GM18951 (cell line): ENCODE data around the gene TBXAS1.

Experiments used
- POLR2A ChIP-seq: IDR thresholded peaks from 4 replicates; pipeline ENCODE4 v1.6.1; 2011; ENCODE audit warnings: mild to moderate bottlenecking; ENCODE audit not compliant: insufficient read length, insufficient read depth; ENCODE audit errors: extremely low read depth
- in situ Hi-C: fragments of 300-500 bp; cut with MboI; formaldehyde crosslinking; loops from one replicate; pipeline ENCODE4 v1.12.0; 2022; ENCODE audit warnings: low sequenced_read_pairs, mixed read lengths, inconsistent platforms; ENCODE audit not compliant: unreplicated experiment

Gene TBXAS1

DNA sequence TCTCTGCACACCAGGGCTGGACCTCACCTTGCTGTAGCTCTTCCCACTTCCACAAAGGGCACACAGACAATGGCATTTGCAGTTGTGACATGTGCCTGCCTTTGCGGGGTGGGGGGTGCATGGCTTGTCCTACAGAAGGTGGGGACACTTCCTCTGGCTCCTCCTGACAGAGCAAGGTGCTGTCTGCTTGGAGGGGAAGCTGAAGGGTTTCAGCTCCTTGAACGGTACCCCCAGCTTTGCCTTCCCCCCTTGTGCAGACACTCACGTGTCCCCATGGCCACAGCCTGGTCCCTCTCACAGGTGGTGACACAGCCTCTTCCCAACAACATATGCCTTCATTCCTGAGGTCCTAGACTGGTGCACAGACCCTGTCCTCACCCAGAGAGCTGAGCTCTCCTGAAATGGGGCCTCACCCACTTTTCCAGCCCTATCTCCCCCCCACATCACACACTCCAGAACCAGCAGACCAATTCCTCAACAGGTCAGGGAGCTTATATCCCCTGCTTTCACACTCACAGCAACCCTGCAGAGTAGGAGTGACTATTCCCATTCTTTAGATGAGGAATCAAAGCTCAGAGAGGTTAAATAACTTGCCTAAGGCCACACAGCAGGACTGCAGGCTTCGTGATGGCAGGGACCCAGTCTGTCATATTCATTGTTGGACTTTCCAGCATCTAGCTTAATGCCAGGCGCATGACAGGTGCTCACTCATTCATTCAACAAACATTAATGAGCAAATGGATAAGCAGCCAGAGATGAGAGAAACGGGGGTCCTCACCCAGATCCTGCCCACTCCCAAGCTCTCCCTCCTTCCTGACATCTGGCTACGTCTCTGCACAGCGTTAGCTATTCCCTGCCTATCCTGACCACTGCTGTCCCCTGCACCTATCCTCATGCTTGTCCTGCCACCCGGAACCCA lies 189.3 kb downstream of the TBXAS1 start:
- in situ Hi-C loops = no loop called here
- TF ChIP-seq POLR2A = no peak

DNA sequence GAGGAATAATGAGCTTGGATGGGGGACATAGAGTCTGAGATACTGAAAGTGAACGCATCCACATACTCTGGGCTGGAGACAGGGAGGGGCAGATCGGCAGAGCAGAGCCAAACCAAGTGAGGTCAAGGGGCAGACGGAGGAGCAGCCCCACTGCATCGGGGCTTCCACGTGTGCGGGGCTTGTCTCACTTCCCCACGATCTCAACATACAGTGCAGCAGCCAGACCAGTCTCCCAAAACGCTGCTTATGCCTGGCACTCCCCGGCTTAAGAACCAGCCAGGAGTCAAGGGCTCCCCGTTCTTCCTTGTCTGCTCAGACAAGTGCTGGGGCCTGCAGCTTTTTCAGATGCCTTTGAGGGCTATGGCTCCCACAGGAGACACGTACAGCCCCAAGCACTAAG lies 190.1 kb downstream of the TBXAS1 start:
- no peak for TF ChIP-seq POLR2A
- in situ Hi-C loops = no loop called here

DNA sequence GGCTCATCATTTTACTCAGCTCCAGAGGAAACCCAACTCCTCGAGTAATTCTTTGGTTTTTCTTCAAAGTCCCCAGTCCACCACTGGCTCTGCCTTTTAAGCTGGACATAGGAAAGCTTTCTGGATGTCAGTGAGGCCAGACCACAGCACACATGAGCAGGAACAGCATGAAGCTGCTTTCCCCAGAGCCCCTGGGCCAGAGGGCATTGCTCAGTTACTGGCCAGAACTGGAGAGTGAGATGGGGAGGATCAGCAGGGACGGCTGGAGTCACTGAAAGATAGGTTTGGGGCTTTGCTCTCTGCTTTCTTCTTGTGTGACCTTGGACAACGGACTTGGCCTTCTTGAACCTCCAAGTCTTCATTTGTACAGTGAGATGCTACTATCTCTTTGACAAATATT lies 190.5 kb downstream of the TBXAS1 start:
- no peak for TF ChIP-seq POLR2A
- in situ Hi-C loops = no loop called here

DNA sequence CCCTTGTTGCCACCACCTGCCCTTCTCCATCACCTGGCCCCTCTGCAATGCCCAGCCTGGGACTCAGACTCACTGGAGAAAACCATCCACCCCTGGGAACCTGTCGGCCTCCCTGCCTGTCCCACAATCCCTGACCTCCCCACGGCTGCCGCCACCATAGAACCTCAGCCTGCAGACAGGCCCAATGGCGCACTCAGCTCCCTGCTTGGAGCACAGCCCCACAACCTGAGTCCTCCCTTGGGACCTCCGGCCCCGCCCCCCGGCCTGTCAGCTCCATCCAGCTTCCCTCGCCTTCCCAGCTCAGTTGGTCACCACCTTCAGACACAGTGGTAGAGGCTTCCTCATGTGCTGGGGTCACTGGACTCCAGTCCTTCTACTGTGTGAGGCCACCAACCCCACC lies 192.5 kb downstream of the TBXAS1 start:
- in situ Hi-C loops = no loop called here
- no peak for TF ChIP-seq POLR2A

DNA sequence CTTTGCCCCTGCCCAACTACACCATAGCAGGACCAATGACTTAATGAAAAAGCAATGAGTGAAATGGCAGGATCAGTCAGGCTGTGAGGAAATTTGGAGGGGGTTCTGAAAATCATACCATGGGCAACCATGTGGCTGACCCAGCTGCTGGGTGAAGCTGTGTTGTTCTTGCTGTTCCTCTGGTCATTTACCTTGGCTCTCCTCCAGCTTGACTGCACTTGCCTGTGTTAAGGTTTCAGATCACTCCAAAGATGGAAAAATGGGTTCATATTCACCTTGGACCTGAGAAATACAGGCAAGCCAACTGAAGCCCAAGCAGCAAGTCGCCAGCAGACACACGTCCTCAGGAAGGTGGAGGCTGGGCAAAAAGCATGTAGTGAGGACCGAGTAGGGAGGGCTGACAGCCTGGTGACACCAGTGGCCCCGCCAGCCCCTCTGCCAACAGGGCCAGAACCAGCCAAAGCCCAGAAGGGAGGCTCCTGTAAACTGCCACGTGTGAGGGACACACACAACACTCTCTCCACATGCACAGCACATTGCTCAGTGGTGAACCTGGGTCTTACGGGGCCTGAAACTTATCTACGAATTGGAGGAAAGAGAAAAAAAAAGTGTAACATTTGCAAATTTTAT lies 193.6 kb downstream of the TBXAS1 start:
- no peak for TF ChIP-seq POLR2A
- in situ Hi-C loops = no loop called here

DNA sequence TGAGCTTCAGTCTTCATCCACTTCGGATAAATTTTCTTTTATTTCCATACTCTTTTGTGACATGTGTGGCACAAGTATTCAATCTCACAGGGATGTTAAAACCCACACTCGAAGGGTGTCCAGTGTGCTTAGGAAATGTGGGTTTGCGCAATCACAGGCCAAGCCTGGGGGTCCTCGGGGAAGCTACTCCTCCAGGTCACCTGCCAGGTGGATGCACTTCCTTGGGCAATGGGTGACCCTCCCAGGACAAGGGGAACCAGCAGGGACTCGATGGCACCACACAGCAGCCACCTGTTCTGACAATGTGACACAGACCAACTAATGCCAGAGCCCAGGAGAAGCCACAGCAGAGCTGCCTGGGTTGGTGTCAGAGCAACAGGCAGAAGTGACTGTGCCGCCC lies 194.7 kb downstream of the TBXAS1 start:
- no peak for TF ChIP-seq POLR2A
- in situ Hi-C loops = no loop called here

DNA sequence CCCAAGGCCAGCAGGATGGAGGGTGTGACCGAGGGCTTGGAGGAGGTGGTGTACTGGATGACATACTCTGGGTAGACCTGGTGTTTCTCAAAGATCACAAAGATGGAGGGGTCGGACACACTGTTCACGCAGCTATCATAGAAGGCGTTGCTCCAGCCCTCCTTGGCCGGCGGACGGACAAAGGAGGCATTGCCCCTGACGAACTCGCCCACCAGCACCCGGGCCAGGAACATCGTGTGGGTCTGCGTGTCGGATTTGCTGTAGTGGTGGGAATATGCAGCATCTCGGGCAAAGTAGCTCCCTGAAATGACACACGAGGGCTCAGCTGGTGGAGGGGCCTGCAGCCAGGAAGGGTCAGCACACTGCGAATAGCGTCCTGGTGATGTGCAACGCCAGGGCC lies 195.5 kb downstream of the TBXAS1 start:
- in situ Hi-C loops = no loop called here

DNA sequence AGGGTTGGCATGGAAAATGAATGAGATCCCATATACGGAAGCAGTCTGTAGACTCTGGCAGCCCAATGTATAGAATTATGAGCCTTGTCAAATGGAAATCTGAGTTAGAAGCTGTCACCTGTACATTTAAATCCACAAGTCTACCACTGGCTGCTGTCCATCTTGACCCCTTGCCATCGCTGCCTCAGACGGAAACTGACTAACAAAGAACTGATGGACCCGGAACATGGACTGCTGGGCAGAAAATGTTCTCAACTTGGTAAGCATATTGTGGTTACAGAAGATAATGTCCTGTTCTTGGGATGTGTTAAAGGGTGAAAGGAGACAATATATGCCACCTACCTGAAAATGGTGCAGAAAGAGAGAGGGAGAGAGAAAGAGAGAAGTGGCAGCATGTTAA lies 196.2 kb downstream of the TBXAS1 start:
- in situ Hi-C loops = no loop called here

More for the DNA sequence above, 195.5 kb downstream of the TBXAS1 start:
- TF ChIP-seq POLR2A = no peak

DNA sequence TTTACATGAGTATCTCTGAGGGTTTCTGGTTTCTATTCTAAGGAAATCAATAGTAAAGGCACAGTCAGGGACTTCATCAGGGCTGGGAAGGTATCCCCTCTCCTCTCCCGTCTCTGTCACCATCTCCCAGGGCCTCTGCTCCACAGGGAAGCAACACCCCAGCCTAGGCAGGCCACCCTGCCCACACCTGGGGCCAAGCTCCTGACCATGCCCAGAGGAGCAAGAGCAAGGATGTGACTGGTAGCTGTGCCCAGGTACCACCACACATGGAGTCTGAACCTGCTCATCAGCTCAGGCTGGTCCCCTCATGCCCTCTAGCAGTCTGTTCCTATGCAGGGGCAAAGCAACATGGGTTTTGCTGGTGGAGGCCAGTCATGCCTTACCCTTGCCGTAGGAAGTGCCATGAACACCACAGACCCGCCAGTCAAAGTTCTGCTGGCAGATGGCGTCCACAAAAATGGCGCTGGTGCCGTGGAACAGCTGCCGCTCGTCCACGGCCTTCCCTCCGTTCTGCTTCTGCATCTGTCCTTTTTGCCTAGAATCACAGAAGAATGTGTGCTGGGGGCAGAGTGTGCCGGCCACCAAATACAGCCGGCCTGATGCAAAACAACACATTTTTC lies 196.9 kb downstream of the TBXAS1 start:
- no peak for TF ChIP-seq POLR2A
- in situ Hi-C loops = no loop called here

More for the DNA sequence above, 196.2 kb downstream of the TBXAS1 start:
- TF ChIP-seq POLR2A = no peak

DNA sequence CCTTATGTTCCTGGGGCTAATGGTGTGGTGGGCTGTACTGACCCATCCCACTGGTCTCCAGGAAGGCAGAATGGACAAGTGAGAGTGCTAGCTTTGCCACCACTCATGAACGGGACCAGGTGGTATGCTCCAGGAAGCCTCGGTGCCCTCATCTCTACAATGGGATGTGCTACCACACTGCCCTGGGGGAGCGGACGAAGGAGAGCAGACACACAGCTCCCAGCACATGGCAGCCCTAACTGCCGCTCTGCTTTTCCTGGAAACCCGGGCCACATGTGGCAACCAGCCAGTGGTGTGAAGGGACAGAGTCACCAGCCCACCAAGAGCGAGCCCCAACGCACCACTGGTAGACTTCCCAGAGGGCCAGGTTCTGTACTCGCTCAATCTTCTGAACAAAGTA lies 197.9 kb downstream of the TBXAS1 start:
- no peak for TF ChIP-seq POLR2A
- in situ Hi-C loops = no loop called here

DNA sequence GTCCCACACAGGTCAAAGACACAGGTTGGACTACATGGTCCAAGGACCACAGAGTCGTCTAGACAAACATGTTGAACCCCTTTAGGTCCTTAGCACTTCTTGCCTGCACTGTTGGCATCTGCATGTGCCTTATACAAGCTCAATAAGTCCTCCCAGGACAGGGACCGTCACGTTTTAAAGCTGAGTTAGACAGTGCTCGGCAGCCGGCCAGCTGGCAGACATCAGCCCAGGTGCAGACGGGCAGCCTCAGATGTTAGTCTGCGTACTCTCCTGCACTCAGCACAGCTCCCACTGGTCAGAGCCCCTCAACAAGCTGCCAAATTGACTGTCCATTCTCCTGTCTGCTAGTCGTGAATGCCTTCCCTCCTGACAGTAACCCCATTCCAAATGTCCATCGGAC lies 198.8 kb downstream of the TBXAS1 start:
- TF ChIP-seq POLR2A = no peak
- in situ Hi-C loops = no loop called here

DNA sequence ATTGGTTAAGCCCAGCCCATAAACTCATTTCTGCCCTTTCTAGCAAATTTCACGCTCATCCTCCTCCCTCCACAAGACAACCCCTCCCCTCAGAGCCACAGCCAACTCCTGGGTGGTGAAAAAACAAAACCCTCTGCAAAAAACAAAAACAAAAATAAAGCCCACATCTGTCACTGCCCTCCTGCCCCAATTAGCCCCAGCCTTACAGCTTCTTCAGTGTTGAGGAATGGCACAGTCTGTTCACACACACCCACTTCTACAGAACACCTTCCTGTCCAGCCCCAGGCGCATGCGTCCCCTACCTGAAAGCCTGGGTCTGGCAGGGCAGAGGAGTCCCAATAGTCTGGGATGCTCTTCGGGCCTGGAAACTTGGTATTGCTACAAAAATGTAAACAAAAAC lies 199.2 kb downstream of the TBXAS1 start:
- in situ Hi-C loops = no loop called here
- no peak for TF ChIP-seq POLR2A

DNA sequence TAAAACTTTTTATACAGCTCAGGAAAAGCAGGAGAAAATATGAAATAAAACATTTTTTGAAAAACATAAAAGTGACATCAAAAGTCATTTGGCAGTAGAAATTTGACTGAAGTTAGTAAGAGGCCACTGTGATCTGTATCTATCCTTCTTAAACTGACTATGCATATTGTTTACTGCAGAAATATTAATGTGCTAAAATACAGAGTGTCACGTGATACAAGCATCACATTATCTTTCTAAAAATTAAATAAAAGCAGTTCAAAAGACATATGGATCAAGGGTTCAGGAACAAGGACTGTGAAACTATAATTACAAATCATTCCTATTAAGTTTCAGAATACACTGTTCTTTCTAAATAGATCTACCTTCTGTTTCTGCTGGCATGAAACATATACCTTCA lies 200.0 kb downstream of the TBXAS1 start:
- in situ Hi-C loops = no loop called here
- no peak for TF ChIP-seq POLR2A
